Sigmoid colon (tissue), 4 donors: ENCODE data around the gene NREP.

Experiments
- EP300 ChIP-seq, 4 donors: sonication (generic); formaldehyde crosslinking; IDR thresholded peaks; one replicate each; pipeline ENCODE4 v1.6.1; 2017; ENCODE audit warnings: antibody characterized with exemption in 4 of 4
- POLR2A ChIP-seq, 2 donors: fragments of 450-650 bp; IDR thresholded peaks; one replicate each; pipeline ENCODE4 v1.6.1; 2016; ENCODE audit warnings: antibody characterized with exemption in 2 of 2, mild to moderate bottlenecking in 2 of 2, moderate library complexity in 2 of 2
- POLR2AphosphoS5 ChIP-seq, 4 donors: sonication (generic); formaldehyde crosslinking; IDR thresholded peaks; one replicate each; pipeline ENCODE4 v1.6.1; 2017; ENCODE audit warnings: antibody characterized with exemption in 4 of 4
- TF ChIP-seq, protein P1 (sequence below), 4 experiments: fragments of 450-650 bp in 3 of 4; fragments of 200-600 bp in 1 of 4; IDR thresholded peaks; one replicate each; pipeline ENCODE4 v1.5.1; 2016 to 2019; ENCODE audit warnings: antibody characterized with exemption in 4 of 4, mild to moderate bottlenecking in 3 of 4, moderate library complexity in 2 of 4

DNA sequence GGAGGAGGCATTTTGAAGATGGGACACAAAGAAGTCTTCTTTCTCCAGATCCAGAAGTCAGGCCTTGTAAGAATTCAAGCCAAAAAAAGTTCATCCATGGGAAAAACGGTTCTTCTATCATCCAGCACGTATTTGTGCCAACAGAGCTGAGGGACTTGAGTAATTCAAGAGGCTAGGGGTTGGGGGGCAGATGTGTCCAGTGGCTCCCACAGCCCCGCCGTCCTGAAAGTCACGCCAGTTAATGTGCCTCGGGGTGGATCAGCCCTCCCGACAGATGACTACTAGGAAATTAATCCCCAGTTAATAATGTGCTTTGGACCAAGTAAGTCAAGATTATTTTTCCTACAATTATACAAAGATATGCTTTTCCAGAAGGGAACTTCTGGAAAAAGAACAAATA lies 23.4 kb downstream of the NREP start:
- TF ChIP-seq, protein P1, sequence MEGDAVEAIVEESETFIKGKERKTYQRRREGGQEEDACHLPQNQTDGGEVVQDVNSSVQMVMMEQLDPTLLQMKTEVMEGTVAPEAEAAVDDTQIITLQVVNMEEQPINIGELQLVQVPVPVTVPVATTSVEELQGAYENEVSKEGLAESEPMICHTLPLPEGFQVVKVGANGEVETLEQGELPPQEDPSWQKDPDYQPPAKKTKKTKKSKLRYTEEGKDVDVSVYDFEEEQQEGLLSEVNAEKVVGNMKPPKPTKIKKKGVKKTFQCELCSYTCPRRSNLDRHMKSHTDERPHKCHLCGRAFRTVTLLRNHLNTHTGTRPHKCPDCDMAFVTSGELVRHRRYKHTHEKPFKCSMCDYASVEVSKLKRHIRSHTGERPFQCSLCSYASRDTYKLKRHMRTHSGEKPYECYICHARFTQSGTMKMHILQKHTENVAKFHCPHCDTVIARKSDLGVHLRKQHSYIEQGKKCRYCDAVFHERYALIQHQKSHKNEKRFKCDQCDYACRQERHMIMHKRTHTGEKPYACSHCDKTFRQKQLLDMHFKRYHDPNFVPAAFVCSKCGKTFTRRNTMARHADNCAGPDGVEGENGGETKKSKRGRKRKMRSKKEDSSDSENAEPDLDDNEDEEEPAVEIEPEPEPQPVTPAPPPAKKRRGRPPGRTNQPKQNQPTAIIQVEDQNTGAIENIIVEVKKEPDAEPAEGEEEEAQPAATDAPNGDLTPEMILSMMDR (IDR thresholded peaks at IDR 0.05), result no peak
- TF ChIP-seq POLR2AphosphoS5 (IDR thresholded peaks at IDR 0.05), result no peak
- no peak for TF ChIP-seq EP300 (IDR thresholded peaks at IDR 0.05)
- no peak for TF ChIP-seq POLR2A (IDR thresholded peaks at IDR 0.05)
